HUES64 (cell line): ENCODE results near the gene CASKIN2.

ENCODE experiments used
- H3K27ac ChIP-seq: 2 replicates; pipeline ENCODE4 v1.7.0; 2013; ENCODE audit warnings: low read depth, low read length, inconsistent platforms
- H3K27me3 ChIP-seq: 2 replicates; pipeline ENCODE4 v1.6.1; 2013; ENCODE audit warnings: mild to moderate bottlenecking, low read length; ENCODE audit not compliant: insufficient read depth
- H3K36me3 ChIP-seq: 2 replicates; pipeline ENCODE4 v1.6.1; 2013; ENCODE audit warnings: mild to moderate bottlenecking, low read length; ENCODE audit not compliant: insufficient read depth
- H3K4me1 ChIP-seq: 2 replicates; pipeline ENCODE4 v1.6.1; 2013; ENCODE audit warnings: mild to moderate bottlenecking, low read length, moderate library complexity; ENCODE audit not compliant: insufficient read depth
- H3K4me3 ChIP-seq: 2 replicates; pipeline ENCODE4 v1.5.1; 2013; ENCODE audit warnings: mild to moderate bottlenecking, low read length, moderate library complexity
- H3K9ac ChIP-seq: 2 replicates; pipeline ENCODE4 v1.6.1; 2013; ENCODE audit warnings: mild to moderate bottlenecking, low read depth, low read length
- H3K9me3 ChIP-seq: 2 replicates; pipeline ENCODE4 v1.6.1; 2013; ENCODE audit warnings: low read depth, low read length; ENCODE audit not compliant: insufficient read depth
- WGBS: fragments of 150-250, 120-280 bp; methylation state at CpG from one replicate; pipeline ENCODE4 v1.1.7; 2013; ENCODE audit warnings: missing lambda C conversion rate; 5-methylcytosine and 5-hydroxymethylcytosine counted together

The CASKIN2 gene

DNA sequence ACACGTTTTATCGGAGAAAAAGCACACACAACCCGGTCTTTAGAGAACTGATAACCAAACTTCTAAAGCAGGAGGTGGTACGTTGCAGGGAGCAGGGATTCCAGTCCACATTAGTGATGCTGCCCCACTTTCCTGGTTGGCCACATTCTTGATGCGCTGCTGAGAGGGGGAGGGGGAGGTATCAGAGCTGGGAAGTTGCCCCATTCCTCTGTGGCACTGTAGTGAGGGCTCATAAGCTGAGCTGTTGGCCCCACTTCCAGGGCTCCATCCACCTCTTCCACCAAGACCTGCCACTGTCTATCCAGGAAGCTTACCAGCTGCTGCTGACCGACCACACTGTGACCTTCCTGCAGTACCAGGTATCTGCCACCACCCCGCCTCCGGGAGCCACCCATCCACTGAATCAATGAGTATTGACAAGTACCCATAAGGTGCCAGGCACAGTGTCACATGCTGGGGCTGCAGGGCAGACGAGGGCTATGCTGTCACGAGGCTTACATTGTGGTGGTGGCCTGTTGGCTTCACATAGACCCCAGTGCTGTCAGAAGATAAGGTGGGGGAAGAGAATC lies 2.0 kb upstream of the CASKIN2 start:
- Histone ChIP-seq H3K4me3 (peak overlapping the region; percentile 95), H3K27ac (no peak overlapping the region), H3K9me3 (no peaks in the 10 kb centered on the region), H3K36me3 (peaks cover 34% of the 10 kb centered on the region), H3K27me3 (no peaks in the 10 kb centered on the region), H3K9ac (0 out of 2 replicates have a peak overlapping the region, but pooled peaks have one; percentile 58), H3K4me1 (0 out of 2 replicates have a peak, but pooled peaks cover 11% of the 10 kb centered on the region)
- 37% methylated on average over 10 of the region's 10 CpGs for whole genome bisulfite sequencing

- Histone ChIP-seq H3K27me3 (no peaks in the 10 kb centered on the region), H3K36me3 (peaks cover 33% of the 10 kb centered on the region), H3K4me1 (0 out of 2 replicates have a peak, but pooled peaks cover 11% of the 10 kb centered on the region), H3K9me3 (no peaks in the 10 kb centered on the region), H3K4me3 (peak overlapping the region; percentile 95), H3K27ac (no peak overlapping the region), H3K9ac (peak overlapping the region; percentile 58)
- under 1% methylated on average over 65 of the region's 65 CpGs for WGBS
Observed at GRCh38 chr17:75516619-75517296, 1.4 kb upstream of the CASKIN2 start.

- Histone ChIP-seq H3K36me3 (peaks cover 31% of the 10 kb centered on the region), H3K9ac (peak within 1 kb of the TSS; percentile 61), H3K27ac (peak within 1 kb of the TSS; percentile 78)
Observed at GRCh38 chr17:75516255-75516618, 900 bp upstream of the CASKIN2 start, which contains the start of gene TSEN54. Gene TSEN54 (plus strand): TSS chr17:75516528. CDS start chr17:75516561, 33 bp downstream.

DNA sequence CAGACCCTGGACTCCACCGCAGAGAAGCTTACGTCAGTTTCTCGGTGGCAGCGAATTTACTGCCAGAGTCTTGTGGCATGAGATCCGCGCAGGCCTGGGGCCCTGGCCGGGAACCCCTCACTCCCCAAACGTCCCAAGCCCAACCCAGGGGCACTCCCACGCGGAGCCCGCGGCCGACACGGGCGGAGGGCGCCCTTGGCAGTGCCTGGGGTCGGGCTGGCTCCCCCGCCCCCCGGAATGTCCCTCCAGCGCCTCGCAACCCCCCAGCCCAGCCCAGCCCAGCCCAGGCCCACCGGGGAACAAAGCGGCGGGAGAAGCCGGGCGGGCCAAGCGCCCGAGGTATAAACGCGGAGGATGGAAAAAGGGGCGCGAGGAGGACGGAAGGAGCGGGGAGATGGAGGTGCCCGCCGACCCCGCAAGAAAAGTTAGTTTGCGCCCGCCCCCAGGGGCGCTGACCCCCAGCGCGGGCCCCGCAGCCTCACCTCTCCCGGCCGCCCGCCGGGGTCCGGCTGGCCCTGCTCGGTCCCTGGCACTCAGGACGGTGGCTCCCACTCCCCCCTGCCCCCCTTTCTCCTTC lies 330 bp downstream of the CASKIN2 start:
- Histone ChIP-seq H3K36me3 (peaks cover 23% of the 10 kb centered on the region), H3K4me3 (peak overlapping the region; percentile 95), H3K9me3 (no peaks in the 10 kb centered on the region), H3K4me1 (0 out of 2 replicates have a peak, but pooled peaks cover 11% of the 10 kb centered on the region), H3K9ac (peak overlapping the region; percentile 91), H3K27ac (peak overlapping the region; percentile 79; the same call in 1 of the 2 replicates), H3K27me3 (no peaks in the 10 kb centered on the region)
- under 1% methylated on average over 50 of the region's 50 CpGs for WGBS

More at GRCh38 chr17:75516255-75516618, 900 bp upstream of the CASKIN2 start, which contains the start of gene TSEN54:
- H3K27me3 ChIP-seq = no peaks in the 10 kb centered on the region
- 0 out of 2 replicates have a peak, but pooled peaks cover 11% of the 10 kb centered on the region for H3K4me1 ChIP-seq
- peak within 1 kb of the TSS; percentile 95 for H3K4me3 ChIP-seq
- H3K9me3 ChIP-seq = no peaks in the 10 kb centered on the region
- WGBS = under 1% methylated on average over 45 of the region's 45 CpGs

- no peaks in the 10 kb centered on the region for H3K9me3 ChIP-seq
- H3K27ac ChIP-seq = peak overlapping the region; percentile 79; the same call in 1 of the 2 replicates
- H3K36me3 ChIP-seq = peaks cover 21% of the 10 kb centered on the region
- WGBS = 16% methylated on average over 15 of the region's 15 CpGs
- peak overlapping the region; percentile 95 for H3K4me3 ChIP-seq
- H3K27me3 ChIP-seq = no peaks in the 10 kb centered on the region
- peak overlapping the region; percentile 91 for H3K9ac ChIP-seq
- H3K4me1 ChIP-seq = 0 out of 2 replicates have a peak, but pooled peaks cover 11% of the 10 kb centered on the region
Observed at GRCh38 chr17:75514299-75514918, 928 bp downstream of the CASKIN2 start.

GRCh38 chr17:75513641-75514000 lies 1.7 kb downstream of the CASKIN2 start:
- Histone ChIP-seq H3K36me3 (peaks cover 17% of the 10 kb centered on the region), H3K9ac (no peak overlapping the region), H3K4me1 (0 out of 2 replicates have a peak, but pooled peaks cover 11% of the 10 kb centered on the region), H3K9me3 (no peaks in the 10 kb centered on the region), H3K27me3 (no peaks in the 10 kb centered on the region), H3K4me3 (peak overlapping the region; percentile 95; the same call in 1 of the 2 replicates), H3K27ac (no peak overlapping the region)
- 94% methylated on average over 17 of the region's 17 CpGs for WGBS

- H3K27me3 ChIP-seq = no peaks in the 10 kb centered on the region
- H3K27ac ChIP-seq = no peak overlapping the region
- no peak overlapping the region for H3K9ac ChIP-seq
- H3K4me1 ChIP-seq = 0 out of 2 replicates have a peak, but pooled peaks cover 11% of the 10 kb centered on the region
- H3K9me3 ChIP-seq = no peaks in the 10 kb centered on the region
- no peak overlapping the region for H3K4me3 ChIP-seq
- WGBS = 82% methylated on average over 8 of the region's 10 CpGs
- H3K36me3 ChIP-seq = peaks cover 17% of the 10 kb centered on the region
Observed at GRCh38 chr17:75512926-75513640, 2.3 kb downstream of the CASKIN2 start.

- Histone ChIP-seq H3K36me3 (peaks cover 22% of the 10 kb centered on the region), H3K9ac (no peak overlapping the region), H3K27ac (no peak overlapping the region), H3K27me3 (no peaks in the 10 kb centered on the region), H3K9me3 (no peaks in the 10 kb centered on the region), H3K4me1 (0 out of 2 replicates have a peak, but pooled peaks cover 6% of the 10 kb centered on the region), H3K4me3 (no peak overlapping the region)
- WGBS = 85% methylated on average over 13 of the region's 13 CpGs
Observed at GRCh38 chr17:75511610-75512575, 3.4 kb downstream of the CASKIN2 start.

GRCh38 chr17:75511270-75511609 lies 4.1 kb downstream of the CASKIN2 start:
- Histone ChIP-seq H3K9ac (no peak overlapping the region), H3K36me3 (peaks cover 28% of the 10 kb centered on the region), H3K9me3 (no peaks in the 10 kb centered on the region), H3K27me3 (no peaks in the 10 kb centered on the region), H3K4me3 (no peak overlapping the region), H3K4me1 (0 out of 2 replicates have a peak, but pooled peaks cover 6% of the 10 kb centered on the region), H3K27ac (no peak overlapping the region)
- WGBS = 89% methylated on average over 4 of the region's 4 CpGs
